ENCODE results near the gene STAB2. TPM values are rescaled to one million over a fixed set of nuclear protein-coding genes. Genes with fewer than 3 reads are reported as not detected.

The STAB2 gene
- total RNA-seq, 4 donors from 2014 or later: 0.53 to 0.83 (median 0.69) TPM

DNA sequence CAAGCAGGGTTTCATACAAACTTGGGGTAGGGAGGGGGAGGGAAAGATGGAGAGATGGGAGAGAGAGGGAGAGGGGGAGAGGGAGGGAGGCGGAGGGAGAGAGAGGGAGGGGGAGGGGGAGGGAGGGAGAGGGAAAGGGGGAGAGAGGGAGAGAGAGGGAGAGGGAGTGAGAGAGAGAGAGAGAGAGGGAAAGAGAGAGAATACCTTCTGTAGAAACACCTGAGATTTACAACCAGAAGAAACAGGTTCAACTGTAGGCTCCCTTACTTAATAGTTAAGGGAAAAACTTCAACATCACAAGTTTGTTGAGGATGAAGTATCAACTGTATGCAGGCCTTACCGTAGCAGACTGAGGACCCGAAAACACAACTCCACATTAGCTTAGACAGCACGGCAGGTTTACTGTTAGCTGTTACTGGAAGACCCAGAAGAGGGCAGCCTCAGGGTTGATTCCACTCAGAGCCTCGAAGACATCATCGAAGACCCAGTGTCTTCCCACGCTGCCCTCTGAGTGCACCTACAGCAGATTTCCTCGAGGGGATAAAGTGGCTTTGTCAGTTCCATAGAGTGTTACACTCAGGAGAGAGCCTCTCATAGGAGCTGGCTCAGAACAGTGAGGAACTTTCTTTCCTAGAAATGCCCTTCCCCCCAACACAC is 181.5 kb downstream of the STAB2 start:
- Histone ChIP-seq H3K9me3 (no peaks in the 10 kb centered on the region), H3K4me1 (peaks cover 0 to 7% (median 0%) of the 10 kb centered on the region in 4 donors), H3K27me3 (no peaks in the 10 kb centered on the region), H3K4me3 (no peak overlapping the region), H3K27ac (no peak overlapping the region), H3K36me3 (peaks cover 0 to 3% (median 0%) of the 10 kb centered on the region in 3 donors)
- no peak for DNase-seq
- no peak for TF ChIP-seq POLR2A (IDR thresholded peaks at IDR 0.05)
- TF ChIP-seq, protein P1, sequence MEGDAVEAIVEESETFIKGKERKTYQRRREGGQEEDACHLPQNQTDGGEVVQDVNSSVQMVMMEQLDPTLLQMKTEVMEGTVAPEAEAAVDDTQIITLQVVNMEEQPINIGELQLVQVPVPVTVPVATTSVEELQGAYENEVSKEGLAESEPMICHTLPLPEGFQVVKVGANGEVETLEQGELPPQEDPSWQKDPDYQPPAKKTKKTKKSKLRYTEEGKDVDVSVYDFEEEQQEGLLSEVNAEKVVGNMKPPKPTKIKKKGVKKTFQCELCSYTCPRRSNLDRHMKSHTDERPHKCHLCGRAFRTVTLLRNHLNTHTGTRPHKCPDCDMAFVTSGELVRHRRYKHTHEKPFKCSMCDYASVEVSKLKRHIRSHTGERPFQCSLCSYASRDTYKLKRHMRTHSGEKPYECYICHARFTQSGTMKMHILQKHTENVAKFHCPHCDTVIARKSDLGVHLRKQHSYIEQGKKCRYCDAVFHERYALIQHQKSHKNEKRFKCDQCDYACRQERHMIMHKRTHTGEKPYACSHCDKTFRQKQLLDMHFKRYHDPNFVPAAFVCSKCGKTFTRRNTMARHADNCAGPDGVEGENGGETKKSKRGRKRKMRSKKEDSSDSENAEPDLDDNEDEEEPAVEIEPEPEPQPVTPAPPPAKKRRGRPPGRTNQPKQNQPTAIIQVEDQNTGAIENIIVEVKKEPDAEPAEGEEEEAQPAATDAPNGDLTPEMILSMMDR (IDR thresholded peaks at IDR 0.05): no peak

DNA sequence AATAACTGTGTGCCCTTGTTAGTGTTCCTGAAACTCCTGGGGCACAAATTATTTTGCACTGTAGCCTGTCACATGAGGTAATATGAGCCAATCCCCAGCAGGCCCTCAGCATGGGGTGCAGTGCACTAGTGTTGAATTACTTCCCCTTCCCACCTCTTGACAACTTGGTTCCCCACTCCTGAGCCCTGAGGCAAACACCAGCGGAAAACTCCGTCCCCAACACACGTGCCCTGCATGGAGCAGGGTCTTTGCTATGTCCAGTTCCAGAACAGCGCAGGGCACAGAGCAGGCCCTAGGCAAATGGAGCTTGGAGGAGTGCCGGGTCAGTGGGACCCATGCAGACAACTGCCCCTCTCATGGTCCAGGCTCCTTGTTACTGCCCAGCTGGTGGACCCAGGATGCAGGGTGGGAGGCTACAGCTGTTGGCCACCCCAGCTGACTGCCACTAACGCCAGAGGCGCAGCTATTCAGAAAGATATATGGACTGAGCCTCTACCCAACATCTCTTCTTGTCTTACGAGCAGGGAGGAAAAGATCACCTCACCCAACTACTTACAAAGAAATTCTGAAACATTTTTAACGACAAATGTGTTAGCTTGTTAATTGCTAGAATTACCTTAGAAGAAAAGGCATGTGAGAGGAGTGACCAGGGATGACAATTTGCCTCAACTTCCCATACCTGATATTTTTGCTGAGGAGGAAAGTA is 182.3 kb downstream of the STAB2 start:
- TF ChIP-seq, protein P1 (IDR thresholded peaks at IDR 0.05): no peak
- no peak for TF ChIP-seq POLR2A (IDR thresholded peaks at IDR 0.05)
- Histone ChIP-seq H3K27ac (no peak overlapping the region), H3K4me1 (peaks cover 0 to 11% (median 0%) of the 10 kb centered on the region in 4 donors), H3K27me3 (no peaks in the 10 kb centered on the region), H3K4me3 (no peak overlapping the region), H3K36me3 (peaks cover 0 to 3% (median 0%) of the 10 kb centered on the region in 3 donors), H3K9me3 (no peaks in the 10 kb centered on the region)
- no peak for DNase-seq

DNA sequence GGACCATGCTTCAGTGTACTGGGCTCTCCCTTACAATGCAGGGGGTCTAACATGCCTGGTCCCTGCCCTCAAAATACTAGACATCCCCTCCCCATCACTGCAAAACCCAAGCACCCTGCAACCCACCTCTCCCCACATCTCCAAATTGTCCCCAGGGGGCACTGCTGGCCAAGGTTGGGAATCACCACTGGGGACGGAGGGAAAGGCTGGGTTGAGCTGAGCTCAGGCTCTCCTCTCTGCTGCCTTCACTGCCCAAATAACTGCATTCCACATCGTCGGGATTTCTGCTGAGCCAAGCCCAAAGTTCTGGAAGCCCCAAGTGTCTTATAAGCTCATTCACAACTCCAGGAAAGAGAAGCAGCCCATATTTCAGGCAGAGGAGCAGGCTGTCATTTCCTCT is 184.4 kb downstream of the STAB2 start:
- H3K4me3 ChIP-seq: no peak overlapping the region
- no peak overlapping the region for H3K27ac ChIP-seq
- no peaks in the 10 kb centered on the region for H3K27me3 ChIP-seq
- peaks cover 0 to 11% (median 0%) of the 10 kb centered on the region in 4 donors for H3K4me1 ChIP-seq
- TF ChIP-seq, protein P1 (IDR thresholded peaks at IDR 0.05): peak in 3 of 6 experiments; percentile 38 to 48 (median 43)
- TF ChIP-seq POLR2A (IDR thresholded peaks at IDR 0.05): no peak
- H3K9me3 ChIP-seq: no peaks in the 10 kb centered on the region
- DNase-seq: no peak
- peaks cover 0 to 3% (median 0%) of the 10 kb centered on the region in 3 donors for H3K36me3 ChIP-seq

DNA sequence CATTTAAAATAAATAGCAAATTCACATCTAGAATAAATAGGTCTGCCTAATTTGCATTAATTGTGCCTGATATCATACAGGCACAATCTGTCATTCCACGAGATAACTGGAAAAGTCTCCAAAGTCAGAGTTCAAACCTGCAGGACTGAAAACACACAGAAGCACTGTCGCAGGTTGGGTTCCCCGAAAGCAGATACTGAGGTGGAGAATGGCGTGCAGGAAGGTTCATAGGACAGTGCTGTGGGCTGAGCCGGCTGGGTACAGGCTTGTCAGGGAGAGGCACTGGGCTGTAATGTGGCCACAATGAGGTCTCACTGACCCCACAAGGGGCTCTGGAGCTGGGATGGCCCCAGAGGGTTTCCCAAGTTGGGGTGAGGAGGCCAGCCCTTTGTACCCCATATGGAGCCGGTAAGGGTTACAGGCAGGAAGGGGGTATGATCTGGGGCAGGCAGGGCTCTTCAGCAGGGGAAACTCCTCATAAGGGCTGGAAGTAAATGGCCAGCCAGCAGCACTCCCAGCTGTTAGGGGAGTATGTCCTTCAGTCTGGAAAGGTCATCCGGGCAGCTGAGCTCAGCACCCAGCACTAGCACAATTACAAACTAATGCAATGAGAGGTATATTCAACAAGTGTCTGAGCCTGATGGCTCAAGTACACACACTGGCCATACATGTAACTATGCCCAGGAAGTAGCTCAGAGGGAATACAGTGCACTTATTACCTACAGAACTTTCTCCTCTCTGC is 185.5 kb downstream of the STAB2 start:
- DNase-seq: no peak
- H3K4me1 ChIP-seq: peaks cover 0 to 11% (median 0%) of the 10 kb centered on the region in 4 donors

More for the DNA sequence above, 185.5 kb downstream of the STAB2 start:
- TF ChIP-seq, protein P1 (IDR thresholded peaks at IDR 0.05): no peak
- TF ChIP-seq POLR2A (IDR thresholded peaks at IDR 0.05): no peak
- H3K36me3 ChIP-seq: peaks cover 0 to 13% (median 0%) of the 10 kb centered on the region in 3 donors
- no peaks in the 10 kb centered on the region for H3K27me3 ChIP-seq
- no peaks in the 10 kb centered on the region for H3K9me3 ChIP-seq
- H3K27ac ChIP-seq: no peak overlapping the region
- no peak overlapping the region for H3K4me3 ChIP-seq
